SU-DHL-6 (cell line): Measurements from ENCODE around the gene PECR.

Experiments
- CTCF ChIP-seq: fragments of 200-600 bp; sonication (generic); IDR thresholded peaks from one replicate; pipeline ENCODE4 v1.5.1; 2017; ENCODE audit warnings: antibody characterized with exemption, mild to moderate bottlenecking, low read length, moderate library complexity; ENCODE audit not compliant: insufficient read depth, poor library complexity, severe bottlenecking
- EZH2phosphoT487 ChIP-seq: fragments of 200-600 bp; sonication (generic), shearing (Covaris generic); conservative IDR thresholded peaks from 2 replicates; pipeline ENCODE4 v1.6.1; 2018; ENCODE audit warnings: mild to moderate bottlenecking, antibody characterized with exemption, low read length, moderate library complexity, mixed read lengths

- no peak for TF ChIP-seq EZH2phosphoT487
- peak; percentile 76 for TF ChIP-seq CTCF
Measured at GRCh38 chr2:216114714-216115531, 33.3 kb upstream of the PECR start.
